ENCODE results near the gene RAI1.
A peak's percentile ranks its signal among the peaks of the same experiment; 100 is the strongest.

DNA sequence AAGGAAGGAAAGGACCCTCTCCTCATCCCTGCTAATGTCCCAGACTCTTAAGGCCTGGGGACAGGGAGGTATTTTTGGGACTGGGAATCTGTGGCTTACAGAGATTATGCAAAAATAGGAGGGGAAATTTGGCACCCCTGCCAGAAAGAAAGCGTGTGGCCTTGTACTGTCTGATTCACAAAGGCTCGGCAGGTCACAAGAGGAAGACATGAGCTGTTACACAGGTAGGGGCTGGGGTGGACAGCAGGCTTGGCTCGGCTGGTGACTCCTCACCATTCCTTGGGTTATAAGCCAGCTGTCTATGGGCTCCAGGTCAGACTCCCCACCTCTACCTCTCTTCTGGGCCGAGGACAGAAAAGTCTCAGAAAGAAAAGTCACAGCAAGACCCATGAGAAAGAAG, 176.2 kb downstream of the RAI1 start:
- TF ChIP-seq POLR2A (IDR thresholded peaks at IDR 0.05) (peak in 1 of 2 donors; percentile 39), CTCF (IDR thresholded peaks at IDR 0.05) (no peak)

Data from adrenal gland (tissue), 5 donors.